ENCODE data around the gene LPA.

LPA gene

GRCh38 chr6:160519603-160520042 is 144.5 kb downstream of the LPA start:
- no peak for TF ChIP-seq POLR2AphosphoS5 (IDR thresholded peaks at IDR 0.05; ENCODE audit: low read depth)
- peak; percentile 60 for TF ChIP-seq CTCF (IDR thresholded peaks at IDR 0.05; ENCODE audit: insufficient read depth, low read length)
- no peak for TF ChIP-seq REST (IDR thresholded peaks at IDR 0.05; ENCODE audit: insufficient replicate concordance, low read depth)
- no peak for TF ChIP-seq SPI1 (IDR thresholded peaks at IDR 0.05; ENCODE audit: borderline replicate concordance, low read depth)
- TF ChIP-seq GABPA (IDR thresholded peaks at IDR 0.05; ENCODE audit: low read depth), result no peak
- peak overlapping the region; percentile 46 for H3K4me3 ChIP-seq (replicated peaks; ENCODE audit: insufficient read depth, low read length)
- DNase-seq (ENCODE audit: low read depth in 1 of 2, low spot score in 1 of 2), result peak; percentile 41 to 55
- peaks cover 4% of the 10 kb centered on the region for H3K27me3 ChIP-seq (ENCODE audit: insufficient read depth, poor library complexity, severe bottlenecking)
- H3K27ac ChIP-seq (replicated peaks), result no peak overlapping the region

- H3K27me3 ChIP-seq (ENCODE audit: insufficient read depth, poor library complexity, severe bottlenecking), result peaks cover 4% of the 10 kb centered on the region
- no peak for DNase-seq (ENCODE audit: low read depth in 1 of 2, low spot score in 1 of 2)
- no peak for TF ChIP-seq GABPA (IDR thresholded peaks at IDR 0.05; ENCODE audit: low read depth)
- TF ChIP-seq SPI1 (IDR thresholded peaks at IDR 0.05; ENCODE audit: borderline replicate concordance, low read depth), result no peak
- no peak for TF ChIP-seq POLR2AphosphoS5 (IDR thresholded peaks at IDR 0.05; ENCODE audit: low read depth)
- no peak for TF ChIP-seq REST (IDR thresholded peaks at IDR 0.05; ENCODE audit: insufficient replicate concordance, low read depth)
- TF ChIP-seq CTCF (IDR thresholded peaks at IDR 0.05; ENCODE audit: insufficient read depth, low read length), result no peak
- no peak overlapping the region for H3K4me3 ChIP-seq (replicated peaks; ENCODE audit: insufficient read depth, low read length)
- H3K27ac ChIP-seq (replicated peaks), result no peak overlapping the region
Observed at GRCh38 chr6:160519133-160519532, 144.9 kb downstream of the LPA start.

GRCh38 chr6:160513836-160514235 is 150.2 kb downstream of the LPA start:
- no peaks in the 10 kb centered on the region for H3K27me3 ChIP-seq (ENCODE audit: insufficient read depth, poor library complexity, severe bottlenecking)
- no peak overlapping the region for H3K4me3 ChIP-seq (replicated peaks; ENCODE audit: insufficient read depth, low read length)
- no peak overlapping the region for H3K27ac ChIP-seq (replicated peaks)
- no peak for DNase-seq (ENCODE audit: low read depth in 1 of 2, low spot score in 1 of 2)
- TF ChIP-seq CTCF (IDR thresholded peaks at IDR 0.05; ENCODE audit: insufficient read depth, low read length) (no peak), GABPA (IDR thresholded peaks at IDR 0.05; ENCODE audit: low read depth) (no peak), REST (IDR thresholded peaks at IDR 0.05; ENCODE audit: insufficient replicate concordance, low read depth) (no peak), POLR2AphosphoS5 (IDR thresholded peaks at IDR 0.05; ENCODE audit: low read depth) (no peak), SPI1 (IDR thresholded peaks at IDR 0.05; ENCODE audit: borderline replicate concordance, low read depth) (no peak)
